ENCODE results near the gene WWP2. TPM values are rescaled to one million over a fixed set of nuclear protein-coding genes. Genes with fewer than 3 reads are reported as not detected.

WWP2 gene
- total and polyA plus RNA-seq, 2 experiments from 2014 or later, result 18.5 to 19.0 TPM

DNA sequence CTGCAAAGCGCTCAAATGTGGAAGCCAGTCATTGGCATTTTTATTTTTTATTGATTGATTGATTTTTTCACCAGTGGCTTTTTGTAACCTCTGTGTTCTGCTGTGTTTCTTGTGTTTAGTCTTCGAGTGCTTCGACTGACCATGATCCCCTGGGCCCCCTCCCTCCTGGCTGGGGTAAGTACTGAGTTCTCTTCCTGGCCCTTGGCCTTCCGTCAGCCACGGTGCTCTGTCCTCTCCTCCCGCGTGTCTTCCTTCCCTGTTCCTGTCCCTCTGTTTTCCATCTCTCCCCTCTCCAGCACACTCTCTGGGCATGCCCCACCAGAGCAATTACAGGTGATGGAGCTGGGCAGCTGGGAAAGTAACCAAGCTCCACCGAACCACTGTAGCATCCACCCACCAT is 163.2 kb downstream of the WWP2 start:
- WGBS, 2 experiments (ENCODE audit: low coverage in 1 of 2, low lambda C conversion rate in 2 of 2, missing lambda C conversion rate in 2 of 2), result 39 to 40% methylated on average over 8 of the region's 8 CpGs
- H3K4me2 ChIP-seq (ENCODE audit: unreplicated experiment), result peak overlapping the region; percentile 78

DNA sequence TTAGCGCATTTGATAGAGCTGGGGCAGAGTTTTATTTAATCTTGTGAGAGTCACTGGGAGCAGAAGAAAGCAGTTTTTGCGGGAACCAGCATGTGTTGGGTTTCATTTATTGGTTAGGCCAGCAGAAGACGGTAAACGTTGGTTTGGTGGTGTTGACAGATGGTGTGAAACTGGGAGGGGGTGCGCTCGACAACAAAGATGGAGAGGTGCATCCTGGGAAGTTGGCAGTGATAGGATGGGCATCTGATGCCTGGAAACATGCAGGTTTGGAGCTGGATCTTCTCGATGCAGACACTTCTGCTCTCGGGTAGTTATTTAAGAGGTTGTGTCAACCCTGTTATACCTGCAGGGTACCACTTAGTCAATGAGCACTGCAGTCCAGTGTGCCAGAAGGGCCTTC is 164.1 kb downstream of the WWP2 start:
- H3K9me2 ChIP-seq (ENCODE audit: insufficient read depth), result no peaks in the 10 kb centered on the region
- TF ChIP-seq EZH2 (IDR thresholded peaks at IDR 0.05; ENCODE audit: insufficient read depth, poor library complexity, severe bottlenecking) (no peak), EZH2phosphoT487 (IDR thresholded peaks at IDR 0.05; ENCODE audit: insufficient read depth, low read depth) (no peak)
- 91 to 94% methylated on average over 8 of the region's 8 CpGs for WGBS, 2 experiments (ENCODE audit: low coverage in 1 of 2, low lambda C conversion rate in 2 of 2, missing lambda C conversion rate in 2 of 2)
- H4K20me1 ChIP-seq (ENCODE audit: insufficient read depth), result no peaks in the 10 kb centered on the region
- H3F3A ChIP-seq (ENCODE audit: insufficient read depth), result peaks cover 7% of the 10 kb centered on the region; the same call in 1 of the 2 replicates
- H3K27me3 ChIP-seq (replicated peaks; ENCODE audit: insufficient read depth), result no peaks in the 10 kb centered on the region
- H2AFZ ChIP-seq, result no peak overlapping the region
- in situ Hi-C loops (cut with MboI), result loop anchor here (5.0 kb wide), 1 partner anchor 124 kb away; no protein-coding TSS in a partner anchor
- H3K4me2 ChIP-seq (ENCODE audit: unreplicated experiment), result peak overlapping the region; percentile 78
- no peak overlapping the region for H3K27ac ChIP-seq
- no peak overlapping the region for H3K9ac ChIP-seq
- H3K9me3 ChIP-seq (ENCODE audit: low read depth), result no peaks in the 10 kb centered on the region
- H3K79me2 ChIP-seq (ENCODE audit: insufficient read depth), result peaks cover 33% of the 10 kb centered on the region
- H3K4me1 ChIP-seq (ENCODE audit: insufficient read depth), result peaks cover 36% of the 10 kb centered on the region
- H3K36me3 ChIP-seq (ENCODE audit: low read depth), result no peaks in the 10 kb centered on the region
- DNase-seq, result no peak
- peak overlapping the region; percentile 67 for H3K4me3 ChIP-seq

More for the DNA sequence above, 163.2 kb downstream of the WWP2 start:
- in situ Hi-C loops (cut with MboI), result loop anchor here (5.0 kb wide), 1 partner anchor 123 kb away; no protein-coding TSS in a partner anchor
- no peak for TF ChIP-seq EZH2 (IDR thresholded peaks at IDR 0.05; ENCODE audit: insufficient read depth, poor library complexity, severe bottlenecking)
- TF ChIP-seq EZH2phosphoT487 (IDR thresholded peaks at IDR 0.05; ENCODE audit: insufficient read depth, low read depth), result no peak
- Histone ChIP-seq H3K9me2 (ENCODE audit: insufficient read depth) (no peaks in the 10 kb centered on the region), H2AFZ (peak overlapping the region; percentile 74), H3K27ac (peak overlapping the region; percentile 90), H3K9ac (peak overlapping the region; percentile 90), H3K9me3 (ENCODE audit: low read depth) (no peaks in the 10 kb centered on the region), H3K27me3 (replicated peaks; ENCODE audit: insufficient read depth) (no peaks in the 10 kb centered on the region), H3K4me3 (peak overlapping the region; percentile 67), H3K36me3 (ENCODE audit: low read depth) (no peaks in the 10 kb centered on the region), H4K20me1 (ENCODE audit: insufficient read depth) (no peaks in the 10 kb centered on the region), H3K4me1 (ENCODE audit: insufficient read depth) (peaks cover 36% of the 10 kb centered on the region), H3F3A (ENCODE audit: insufficient read depth) (peaks cover 7% of the 10 kb centered on the region; the same call in 1 of the 2 replicates), H3K79me2 (ENCODE audit: insufficient read depth) (peaks cover 33% of the 10 kb centered on the region)
- DNase-seq, result no peak

DNA sequence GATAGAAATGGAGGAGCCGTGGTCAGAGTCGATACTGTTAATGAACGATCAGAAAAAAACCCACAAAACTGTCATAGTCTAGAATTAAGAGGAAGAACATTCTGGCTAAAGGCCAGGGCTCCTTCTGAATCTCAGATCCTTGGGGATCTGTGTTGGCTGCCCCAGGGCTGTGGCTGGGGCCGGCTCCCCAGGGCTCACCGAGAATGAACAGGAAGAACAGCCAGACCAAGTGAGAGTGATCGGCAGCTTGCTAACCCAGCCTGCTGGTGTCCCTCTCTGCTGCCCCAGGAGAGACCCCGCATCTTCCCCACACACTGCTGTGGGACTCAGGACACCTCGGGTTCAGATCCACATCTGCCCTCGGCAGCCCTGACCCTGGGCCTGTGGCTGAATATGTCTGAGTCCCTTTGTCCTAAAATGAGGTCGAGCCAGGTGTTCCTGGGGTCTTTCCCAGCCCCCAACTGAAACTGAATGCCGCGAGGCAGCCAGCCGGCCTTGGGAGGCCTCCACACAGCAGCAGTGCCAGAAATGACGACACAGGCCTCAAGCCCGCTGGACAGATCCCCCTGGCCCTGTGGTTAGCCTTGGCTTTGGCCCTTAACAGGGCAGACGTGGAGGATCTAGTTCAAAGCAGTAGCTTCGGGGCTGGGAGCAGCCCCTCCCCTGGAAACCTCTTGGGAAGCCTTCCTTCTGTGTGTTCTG is 165.1 kb downstream of the WWP2 start:
- H3K27me3 ChIP-seq (replicated peaks; ENCODE audit: insufficient read depth), result no peaks in the 10 kb centered on the region
- no peaks in the 10 kb centered on the region for H3K36me3 ChIP-seq (ENCODE audit: low read depth)
- H2AFZ ChIP-seq, result 0 out of 2 replicates have a peak overlapping the region, but pooled peaks have one; percentile 5
- in situ Hi-C loops (cut with MboI), result loop anchor here (5.0 kb wide), 1 partner anchor 125 kb away; no protein-coding TSS in a partner anchor
- peaks cover 36% of the 10 kb centered on the region for H3K4me1 ChIP-seq (ENCODE audit: insufficient read depth)
- TF ChIP-seq EZH2 (IDR thresholded peaks at IDR 0.05; ENCODE audit: insufficient read depth, poor library complexity, severe bottlenecking), result no peak
- TF ChIP-seq EZH2phosphoT487 (IDR thresholded peaks at IDR 0.05; ENCODE audit: insufficient read depth, low read depth), result no peak
- H3K9me2 ChIP-seq (ENCODE audit: insufficient read depth), result no peaks in the 10 kb centered on the region
- 48 to 52% methylated on average over 17 of the region's 17 CpGs for WGBS, 2 experiments (ENCODE audit: low coverage in 1 of 2, low lambda C conversion rate in 2 of 2, missing lambda C conversion rate in 2 of 2)
- peak overlapping the region; percentile 55 for H3K9ac ChIP-seq
- peak overlapping the region; percentile 32 for H3K4me2 ChIP-seq (ENCODE audit: unreplicated experiment)
- H3K27ac ChIP-seq, result no peak overlapping the region
- no peaks in the 10 kb centered on the region for H4K20me1 ChIP-seq (ENCODE audit: insufficient read depth)
- DNase-seq, result peak; percentile 77
- peak overlapping the region; percentile 24 for H3K4me3 ChIP-seq
- no peaks in the 10 kb centered on the region for H3K9me3 ChIP-seq (ENCODE audit: low read depth)
- peaks cover 33% of the 10 kb centered on the region for H3K79me2 ChIP-seq (ENCODE audit: insufficient read depth)
- H3F3A ChIP-seq (ENCODE audit: insufficient read depth), result peaks cover 7% of the 10 kb centered on the region; the same call in 1 of the 2 replicates

DNA sequence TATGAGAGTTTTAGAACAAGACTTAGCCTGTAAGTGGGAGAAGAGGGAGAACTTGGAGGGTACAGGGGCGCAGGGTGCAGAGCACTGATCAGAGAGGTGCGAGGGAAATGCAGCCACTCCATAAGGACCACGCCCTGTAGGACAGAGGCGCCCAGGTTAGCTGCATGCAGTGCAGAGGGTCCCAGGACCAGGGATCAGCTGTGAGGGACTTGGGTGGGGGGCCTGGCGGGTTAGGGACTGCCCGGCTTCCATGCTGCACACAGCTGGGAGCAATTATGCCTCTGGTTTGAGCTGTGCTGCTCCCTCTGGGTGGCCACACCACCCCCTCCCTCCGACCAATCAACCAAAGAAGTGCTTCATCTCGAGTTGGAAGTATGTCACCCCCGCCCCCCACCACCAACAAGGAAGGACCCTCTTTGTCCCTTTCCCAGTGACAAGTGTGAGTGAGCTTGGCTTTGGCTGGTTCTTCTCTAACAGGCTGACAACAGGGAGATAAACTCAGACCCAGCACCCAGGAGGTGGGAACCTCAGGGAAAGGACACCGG is 166.8 kb downstream of the WWP2 start:
- no peaks in the 10 kb centered on the region for H3K9me2 ChIP-seq (ENCODE audit: insufficient read depth)
- in situ Hi-C loops (cut with MboI), result loop anchor here (5.0 kb wide), 1 partner anchor 127 kb away; no protein-coding TSS in a partner anchor
- TF ChIP-seq EZH2 (IDR thresholded peaks at IDR 0.05; ENCODE audit: insufficient read depth, poor library complexity, severe bottlenecking) (no peak), EZH2phosphoT487 (IDR thresholded peaks at IDR 0.05; ENCODE audit: insufficient read depth, low read depth) (no peak)
- H3K9ac ChIP-seq, result no peak overlapping the region
- peaks cover 2% of the 10 kb centered on the region; the same call in 1 of the 2 replicates for H3F3A ChIP-seq (ENCODE audit: insufficient read depth)
- DNase-seq, result no peak
- no peak overlapping the region for H2AFZ ChIP-seq
- H3K79me2 ChIP-seq (ENCODE audit: insufficient read depth), result peaks cover 33% of the 10 kb centered on the region
- H3K27me3 ChIP-seq (replicated peaks; ENCODE audit: insufficient read depth), result no peaks in the 10 kb centered on the region
- no peaks in the 10 kb centered on the region for H3K9me3 ChIP-seq (ENCODE audit: low read depth)
- H3K4me3 ChIP-seq, result no peak overlapping the region
- no peak overlapping the region for H3K27ac ChIP-seq
- peaks cover under 1% of the 10 kb centered on the region; the same call in 1 of the 2 replicates for H3K36me3 ChIP-seq (ENCODE audit: low read depth)
- WGBS, 2 experiments (ENCODE audit: low coverage in 1 of 2, low lambda C conversion rate in 2 of 2, missing lambda C conversion rate in 2 of 2), result 89 to 98% methylated on average over 5 to 10 of the region's 10 CpGs
- H3K4me2 ChIP-seq (ENCODE audit: unreplicated experiment), result no peak overlapping the region
- H3K4me1 ChIP-seq (ENCODE audit: insufficient read depth), result peaks cover 34% of the 10 kb centered on the region
- H4K20me1 ChIP-seq (ENCODE audit: insufficient read depth), result no peaks in the 10 kb centered on the region
